ENCODE measurements around the gene TMEM11. TPM values are rescaled to one million over a fixed set of nuclear protein-coding genes. Genes with fewer than 3 reads are reported as not detected.

The TMEM11 gene
- 20.4 and 30.0 TPM in 2 replicates for total RNA-seq

- peak; percentile 98 for DNase-seq
These were observed at the start of gene TMEM11 for GRCh38 chr17:21214015-21214776. TSS of gene TMEM11 (minus strand) at chr17:21214161. CDS start at chr17:21214152, 9 bp downstream.

DNA sequence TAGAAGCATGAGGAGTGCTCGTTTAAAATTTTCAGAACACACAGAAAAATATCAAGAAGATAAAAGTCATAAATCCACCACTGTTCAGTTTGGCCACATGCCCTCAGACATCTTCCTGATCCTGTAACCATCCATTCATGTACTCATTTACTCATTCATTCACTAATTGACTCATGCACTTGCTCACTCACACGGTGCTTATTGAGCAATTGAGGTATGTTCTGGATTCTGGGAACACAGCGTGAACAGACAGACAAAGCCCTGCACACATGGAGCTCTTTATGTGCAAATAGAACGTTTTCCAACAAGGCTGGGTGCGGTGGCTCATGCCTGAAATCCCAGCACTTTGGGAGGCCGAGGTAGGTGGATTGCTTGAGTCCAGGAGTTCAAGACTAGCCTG, 49.4 kb upstream of the TMEM11 start:
- DNase-seq, result no peak

DNA sequence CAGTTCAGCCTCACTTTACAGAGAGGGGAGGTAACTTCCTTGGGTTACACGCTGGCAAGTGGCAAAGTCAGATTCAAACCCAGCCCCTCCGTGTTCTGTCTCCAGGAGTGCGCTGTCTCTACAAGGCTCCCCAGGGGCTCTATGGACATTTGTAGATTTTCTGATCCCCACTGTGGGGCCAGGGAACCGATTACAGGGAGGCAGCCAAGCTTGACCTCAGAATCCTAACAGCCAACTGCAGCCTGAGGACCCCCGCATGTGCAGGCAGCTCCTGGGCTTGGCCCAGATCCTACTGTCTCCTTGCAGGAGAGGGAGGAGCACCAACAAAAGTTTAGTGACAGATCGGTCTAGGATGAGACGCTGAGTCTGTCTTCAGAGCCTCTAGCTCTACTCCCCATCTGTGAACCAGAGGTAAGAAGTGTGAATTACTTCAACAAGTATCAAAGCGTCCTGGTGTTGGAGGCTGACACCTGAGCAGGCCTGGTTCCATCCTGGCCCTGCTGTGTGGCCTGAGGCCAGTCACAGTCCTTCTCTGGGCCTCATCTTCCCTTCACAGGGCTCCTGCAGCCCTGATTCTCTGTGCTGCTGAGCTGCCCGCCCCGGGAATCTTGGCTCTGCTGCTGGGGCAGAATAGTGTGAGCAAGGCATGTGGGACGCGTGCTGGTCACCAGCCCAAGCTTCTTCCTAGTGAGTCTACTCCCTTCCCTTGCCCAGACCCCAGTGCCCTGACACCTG, 48.5 kb upstream of the TMEM11 start:
- no peak for DNase-seq

DNA sequence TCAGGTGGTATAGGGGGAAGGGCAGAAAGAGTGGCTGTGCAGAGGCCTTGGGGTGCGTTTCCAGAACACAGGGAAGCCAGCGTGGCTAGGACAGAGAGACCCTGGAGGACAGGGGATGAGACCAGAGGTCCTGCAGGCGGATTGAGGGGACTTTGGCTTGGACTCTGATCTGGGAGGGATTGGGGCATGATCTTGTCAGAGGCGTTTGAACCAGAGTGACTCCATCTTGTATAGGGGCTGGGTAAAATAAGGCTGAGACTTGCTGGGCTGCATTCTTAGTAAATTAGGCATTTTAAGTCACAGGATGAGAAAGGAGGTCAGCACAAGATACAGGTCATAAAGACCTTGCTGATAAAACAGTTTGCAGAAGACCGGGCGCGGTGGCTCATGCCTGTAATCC, 44.6 kb upstream of the TMEM11 start:
- DNase-seq, result no peak

DNA sequence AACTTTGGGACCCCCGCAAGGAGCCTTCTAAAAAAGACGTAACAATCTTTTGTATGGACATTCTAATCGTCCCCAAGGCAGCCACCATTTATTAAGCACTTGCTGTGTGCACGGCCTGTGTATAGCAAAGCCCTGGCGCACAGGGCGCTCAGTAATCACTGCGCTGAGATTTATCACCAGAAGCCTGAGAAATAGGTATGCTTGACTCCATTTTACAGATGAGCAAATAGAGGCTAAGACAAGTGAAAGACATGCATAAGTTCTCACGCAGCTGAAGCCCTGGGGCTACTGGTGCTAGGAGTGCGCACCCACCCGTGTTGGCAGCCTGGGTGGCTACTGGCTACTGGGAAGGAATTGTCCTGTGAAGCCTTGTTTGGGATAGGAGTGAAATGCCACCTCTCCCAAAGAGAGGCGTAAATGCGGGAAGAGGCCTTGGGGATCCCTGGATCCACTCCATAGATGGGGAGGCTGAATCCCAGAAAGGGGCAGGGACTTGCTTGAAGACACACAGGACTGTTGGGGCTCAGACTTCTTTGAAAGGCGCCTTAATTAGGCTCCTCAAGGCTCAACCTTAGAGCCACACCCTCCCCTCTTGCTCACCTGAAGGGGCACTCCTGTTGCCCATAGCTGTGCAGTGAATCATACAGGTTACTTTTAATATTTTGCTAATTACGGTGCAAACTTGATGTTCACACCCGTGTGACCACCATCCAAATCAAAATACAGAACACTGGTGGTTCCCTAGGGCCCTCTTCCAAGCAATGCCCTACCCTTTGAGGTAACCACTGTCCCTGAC, 39.9 kb upstream of the TMEM11 start:
- no peak for DNase-seq

GRCh38 chr17:21252796-21253645, 39.1 kb upstream of the TMEM11 start, which contains the start of gene NATD1:
TSS of gene NATD1 (minus strand) at chr17:21253410. CDS start at chr17:21253264, 146 bp downstream.
- peak; percentile 89 for DNase-seq

- no peak for DNase-seq
These were observed 38.4 kb upstream of the TMEM11 start for GRCh38 chr17:21252289-21252795.

DNA sequence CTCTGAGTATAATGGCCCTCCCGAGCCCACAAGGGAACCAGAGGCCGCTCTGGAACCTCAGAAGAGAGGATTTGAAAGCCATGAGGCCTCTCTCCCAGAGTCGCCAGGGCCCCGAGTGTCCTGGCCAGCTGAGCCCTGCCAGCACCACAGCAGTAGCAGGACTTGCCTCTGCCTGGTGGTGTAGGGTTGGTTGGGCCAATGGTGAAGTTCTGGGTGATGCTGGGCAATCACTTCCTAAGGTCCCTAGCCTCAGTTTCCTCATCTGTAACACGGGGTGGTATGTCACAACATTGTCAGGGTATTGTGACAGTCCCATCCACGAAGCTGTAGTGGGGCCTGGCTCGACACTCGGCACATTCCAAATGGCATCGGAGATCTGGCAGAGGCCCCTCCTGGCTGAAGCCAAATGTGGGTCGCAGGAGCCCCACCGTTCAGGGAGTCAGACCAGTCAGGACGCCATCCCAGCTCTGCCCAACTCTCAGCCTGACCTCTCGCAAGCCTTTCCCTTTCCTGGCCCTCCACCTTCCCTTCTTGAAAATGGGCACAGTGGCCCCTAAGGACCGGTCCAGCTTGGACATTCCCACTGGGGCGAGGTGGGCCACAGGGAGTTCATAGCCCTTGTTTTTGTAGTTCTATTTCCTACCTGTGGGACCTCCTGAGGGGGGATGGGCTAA, 37.5 kb upstream of the TMEM11 start:
- DNase-seq, result no peak

- no peak for DNase-seq
These were observed 36.9 kb upstream of the TMEM11 start for GRCh38 chr17:21250854-21251253.

DNA sequence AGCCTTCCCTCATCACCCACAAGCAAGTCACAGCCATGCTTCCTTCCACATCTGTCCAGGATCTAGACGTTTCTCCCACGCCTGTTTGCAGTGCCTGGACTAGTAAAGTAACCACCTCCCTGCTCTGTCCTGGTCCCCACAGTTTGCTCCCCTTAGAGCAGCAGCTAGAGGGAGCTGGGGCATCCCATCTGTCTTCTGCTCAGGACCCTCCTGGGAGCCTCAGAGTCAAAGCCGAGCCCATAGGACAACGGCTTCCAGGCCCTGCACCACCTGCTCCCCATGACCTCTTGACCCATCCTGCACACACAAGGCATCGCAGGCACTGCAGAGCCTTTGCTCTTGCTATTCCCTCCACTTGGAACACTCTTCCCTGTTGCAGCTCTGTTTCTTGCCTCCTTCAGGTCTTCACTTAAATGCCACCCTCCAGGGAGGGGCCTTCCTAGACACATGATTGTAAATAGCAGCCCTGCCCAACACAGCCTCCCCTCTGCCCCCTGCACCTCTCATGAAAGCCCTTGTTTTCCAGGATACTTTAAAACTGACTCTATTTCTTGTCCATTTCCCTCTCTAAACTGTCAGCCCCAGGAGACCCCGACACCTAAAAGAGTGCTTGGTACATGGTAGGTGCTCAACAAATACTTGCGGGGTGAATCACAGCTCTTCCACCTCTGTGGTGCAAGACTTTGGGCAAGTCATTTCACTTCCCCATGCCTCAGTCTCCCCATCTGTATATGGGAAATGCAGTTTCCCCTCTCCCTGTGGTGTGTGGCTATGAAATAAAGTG, 36.2 kb upstream of the TMEM11 start:
- no peak for DNase-seq

DNA sequence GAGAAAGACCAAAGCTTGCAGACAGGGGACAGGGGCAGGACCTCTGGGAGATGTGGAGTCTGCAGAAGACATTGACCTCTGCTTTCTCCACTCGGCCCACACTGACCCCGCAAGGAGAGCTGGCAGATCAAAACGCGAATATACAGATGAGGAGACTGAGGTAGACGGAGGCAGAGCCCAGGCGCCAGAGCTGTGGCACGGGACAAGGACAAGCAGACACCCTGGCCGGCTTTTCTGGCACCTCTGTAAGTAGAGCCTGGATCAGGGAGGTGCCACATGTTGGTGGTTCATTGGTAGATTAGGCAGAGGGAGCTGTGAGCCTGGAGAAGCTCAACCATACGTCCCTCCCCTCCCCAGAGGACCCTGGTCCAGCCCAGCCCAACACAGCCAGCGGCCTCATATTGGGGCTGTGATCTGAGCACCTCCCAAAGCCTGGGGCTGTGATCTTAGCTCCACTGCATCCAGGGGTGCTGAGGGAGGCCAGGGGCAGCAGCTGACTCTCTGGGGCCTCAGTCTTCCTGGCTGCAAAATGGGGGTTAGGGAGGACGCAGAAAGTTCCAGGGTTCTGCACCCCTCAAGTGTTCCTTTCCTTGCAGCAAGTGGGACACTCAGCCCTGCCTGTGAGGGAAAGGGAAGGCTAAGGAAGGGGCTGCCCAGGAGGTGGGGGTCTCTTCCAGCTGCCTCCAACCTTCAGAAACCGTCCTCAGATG, 35.3 kb upstream of the TMEM11 start:
- DNase-seq, result no peak

GRCh38 chr17:21248500-21248899, 34.5 kb upstream of the TMEM11 start:
- no peak for DNase-seq

DNA sequence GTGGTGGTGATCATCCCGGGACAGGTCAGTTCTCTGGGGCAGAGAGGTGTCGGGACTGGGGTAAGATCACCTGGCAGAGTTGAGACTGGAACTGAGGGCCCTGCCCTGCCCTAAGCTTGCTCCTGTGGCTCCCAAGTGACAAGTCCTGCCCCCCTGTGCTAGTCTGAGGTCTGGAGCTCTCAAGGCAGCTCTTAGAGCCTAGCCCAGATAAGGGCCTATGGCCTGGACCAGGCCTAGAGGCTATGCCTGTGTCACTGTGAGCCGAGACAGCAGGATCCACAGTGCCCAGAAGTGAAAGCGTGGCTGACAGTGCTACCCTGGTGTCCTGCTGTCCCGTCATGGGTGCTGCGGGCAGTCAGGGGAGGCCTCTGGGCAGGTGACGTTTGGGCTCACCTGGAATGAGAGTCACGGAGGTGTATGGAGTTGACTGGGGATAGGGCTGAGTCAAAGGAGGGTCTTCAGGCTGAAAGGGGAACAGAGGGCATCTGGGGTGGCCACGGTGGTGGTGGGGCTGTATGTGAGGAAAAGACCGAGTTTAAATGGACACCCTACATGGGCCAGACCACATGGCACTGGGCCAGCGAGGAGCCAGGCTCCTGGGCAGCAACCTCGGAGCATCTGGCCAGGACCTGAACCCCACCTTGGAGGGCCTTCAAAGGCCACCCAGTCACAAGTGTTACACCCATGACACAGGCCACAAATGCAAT, 33.7 kb upstream of the TMEM11 start:
- DNase-seq, result no peak

DNA sequence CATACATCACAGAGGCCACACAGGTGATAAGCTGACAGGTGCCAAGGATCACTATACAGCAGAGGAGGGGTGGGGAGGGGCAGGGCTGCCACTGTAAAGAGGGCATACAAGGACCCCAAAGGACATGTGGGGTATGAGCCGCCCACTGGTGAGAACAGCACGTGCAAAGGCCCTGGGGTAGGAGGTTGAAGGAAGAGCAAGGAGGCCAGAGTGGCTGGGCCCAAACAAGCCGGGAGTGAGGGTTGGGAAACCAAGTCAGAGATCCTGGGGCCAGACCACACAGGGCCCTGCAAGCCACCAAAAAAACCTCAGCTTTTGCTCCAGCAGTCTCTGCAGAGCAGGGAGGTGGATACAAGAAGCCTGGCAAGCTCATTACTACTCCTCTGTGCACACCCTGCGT, 32.7 kb upstream of the TMEM11 start:
- DNase-seq, result no peak

GRCh38 chr17:21245639-21246084, 31.7 kb upstream of the TMEM11 start:
- DNase-seq, result no peak

- no peak for DNase-seq
These were observed 29.7 kb upstream of the TMEM11 start for GRCh38 chr17:21243516-21244303.

DNA sequence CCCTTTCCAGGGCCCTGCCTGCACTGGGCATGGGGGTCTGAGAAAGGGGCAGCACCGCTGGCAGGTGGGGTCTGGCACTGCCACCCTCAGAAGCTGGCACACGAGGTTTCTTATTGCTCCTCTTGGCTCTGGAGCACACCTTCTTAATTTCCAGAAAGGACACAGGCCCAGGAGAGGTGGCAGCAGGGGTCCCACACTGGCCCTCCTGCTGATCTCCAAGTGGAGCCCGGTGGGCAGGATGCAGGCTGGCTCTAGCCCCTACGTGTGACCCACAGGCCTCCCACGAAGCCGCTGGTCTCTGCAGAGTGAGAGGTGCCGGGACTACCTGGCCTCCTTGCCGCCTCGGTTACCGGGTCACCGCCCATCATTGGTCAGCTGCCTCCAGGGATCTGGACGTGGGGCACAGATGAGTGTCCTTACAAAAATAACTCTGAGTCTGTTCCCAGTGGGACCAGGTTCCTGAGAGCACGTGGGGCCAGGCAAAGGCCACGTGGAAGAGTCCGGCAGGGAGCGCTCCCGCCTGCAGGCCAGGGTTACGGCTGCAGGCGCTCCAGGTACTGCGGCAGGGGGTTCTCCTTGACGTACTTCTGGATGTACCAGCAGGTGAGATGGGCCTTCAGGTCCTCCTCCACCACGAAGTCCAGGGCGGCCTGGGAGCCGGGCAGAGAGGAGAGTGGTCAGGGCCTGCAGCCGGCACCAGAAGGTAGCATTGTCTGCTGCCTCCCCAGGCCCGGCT, 29.0 kb upstream of the TMEM11 start:
- DNase-seq, result no peak
